Measurements from ENCODE around the gene C1orf105.

Gene C1orf105

DNA sequence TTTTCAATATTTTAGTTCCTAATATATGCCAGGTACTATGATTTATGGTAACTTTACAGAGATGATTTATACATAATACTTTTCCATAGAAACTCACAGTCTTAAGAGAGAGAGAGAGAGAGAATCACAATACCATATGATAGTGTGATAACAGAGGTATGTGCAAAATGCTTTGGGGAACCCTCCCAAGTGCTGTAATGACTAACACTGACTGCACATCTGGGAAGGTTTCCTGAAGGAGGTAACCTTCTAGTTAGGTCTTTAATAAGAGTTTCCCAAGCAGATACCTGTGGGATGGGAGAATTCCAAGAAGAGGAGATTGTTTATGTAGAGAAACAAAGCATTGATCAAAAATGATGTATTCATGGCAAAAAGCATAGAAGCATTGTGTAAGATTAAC lies 58.0 kb downstream of the C1orf105 start:
- H3K4me3 ChIP-seq (ENCODE audit: low read depth, low read length) = no peak overlapping the region
- no peak for DNase-seq (ENCODE audit: low read depth)
- TF ChIP-seq, protein P1, sequence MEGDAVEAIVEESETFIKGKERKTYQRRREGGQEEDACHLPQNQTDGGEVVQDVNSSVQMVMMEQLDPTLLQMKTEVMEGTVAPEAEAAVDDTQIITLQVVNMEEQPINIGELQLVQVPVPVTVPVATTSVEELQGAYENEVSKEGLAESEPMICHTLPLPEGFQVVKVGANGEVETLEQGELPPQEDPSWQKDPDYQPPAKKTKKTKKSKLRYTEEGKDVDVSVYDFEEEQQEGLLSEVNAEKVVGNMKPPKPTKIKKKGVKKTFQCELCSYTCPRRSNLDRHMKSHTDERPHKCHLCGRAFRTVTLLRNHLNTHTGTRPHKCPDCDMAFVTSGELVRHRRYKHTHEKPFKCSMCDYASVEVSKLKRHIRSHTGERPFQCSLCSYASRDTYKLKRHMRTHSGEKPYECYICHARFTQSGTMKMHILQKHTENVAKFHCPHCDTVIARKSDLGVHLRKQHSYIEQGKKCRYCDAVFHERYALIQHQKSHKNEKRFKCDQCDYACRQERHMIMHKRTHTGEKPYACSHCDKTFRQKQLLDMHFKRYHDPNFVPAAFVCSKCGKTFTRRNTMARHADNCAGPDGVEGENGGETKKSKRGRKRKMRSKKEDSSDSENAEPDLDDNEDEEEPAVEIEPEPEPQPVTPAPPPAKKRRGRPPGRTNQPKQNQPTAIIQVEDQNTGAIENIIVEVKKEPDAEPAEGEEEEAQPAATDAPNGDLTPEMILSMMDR (IDR thresholded peaks at IDR 0.05; ENCODE audit: control insufficient read depth, extremely low read depth, insufficient read depth) = no peak

DNA sequence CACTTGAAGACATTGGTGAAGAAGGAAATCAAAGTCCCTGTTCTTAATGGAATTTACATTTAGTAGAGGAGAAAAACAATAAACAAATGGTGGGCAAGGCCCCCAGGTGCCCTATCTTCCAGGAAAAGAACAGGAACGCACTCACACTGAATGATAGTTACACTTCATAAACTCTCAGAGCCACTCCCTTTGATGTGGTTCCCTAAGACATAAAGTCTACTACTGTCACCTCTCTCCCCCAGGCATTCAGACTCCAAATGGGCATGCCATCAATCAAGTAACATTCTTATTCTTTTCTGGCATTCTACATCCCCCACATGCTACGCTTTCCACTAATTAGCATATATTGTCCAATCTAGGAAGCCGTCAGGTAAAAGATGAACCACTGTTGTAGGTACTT lies 59.9 kb downstream of the C1orf105 start:
- TF ChIP-seq, protein P1 (IDR thresholded peaks at IDR 0.05; ENCODE audit: control insufficient read depth, extremely low read depth, insufficient read depth) = no peak
- H3K4me3 ChIP-seq (ENCODE audit: low read depth, low read length) = no peak overlapping the region
- DNase-seq (ENCODE audit: low read depth) = no peak

GRCh38 chr1:172482044-172482443 lies 61.6 kb downstream of the C1orf105 start:
- H3K4me3 ChIP-seq (ENCODE audit: low read depth, low read length) = no peak overlapping the region
- DNase-seq (ENCODE audit: low read depth) = no peak
- TF ChIP-seq, protein P1 (IDR thresholded peaks at IDR 0.05; ENCODE audit: control insufficient read depth, extremely low read depth, insufficient read depth) = no peak

DNA sequence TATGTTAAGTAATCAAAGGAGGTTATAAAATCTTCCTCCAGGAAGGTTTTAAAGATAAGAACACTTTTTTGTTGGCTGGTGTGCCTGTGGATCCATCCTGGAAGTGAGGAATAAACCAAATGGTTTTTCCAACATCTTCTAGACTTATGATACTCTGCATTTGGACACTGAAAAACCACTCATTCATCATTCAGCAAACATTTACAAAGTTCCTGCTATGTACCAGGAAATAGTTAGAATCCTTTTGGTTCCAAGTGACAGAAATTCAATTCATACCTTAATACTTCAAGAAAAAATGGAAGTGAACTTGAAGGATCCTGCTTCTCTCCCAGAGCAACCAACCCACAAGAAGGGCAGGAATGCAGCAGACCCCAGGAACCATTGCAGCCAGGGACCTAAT lies 63.0 kb downstream of the C1orf105 start:
- TF ChIP-seq, protein P1 (IDR thresholded peaks at IDR 0.05; ENCODE audit: control insufficient read depth, extremely low read depth, insufficient read depth) = no peak
- H3K4me3 ChIP-seq (ENCODE audit: low read depth, low read length) = no peak overlapping the region
- no peak for DNase-seq (ENCODE audit: low read depth)

GRCh38 chr1:172484252-172484651 lies 63.8 kb downstream of the C1orf105 start:
- peak; percentile 71 for DNase-seq (ENCODE audit: low read depth)
- TF ChIP-seq, protein P1 (IDR thresholded peaks at IDR 0.05; ENCODE audit: control insufficient read depth, extremely low read depth, insufficient read depth) = no peak
- no peak overlapping the region for H3K4me3 ChIP-seq (ENCODE audit: low read depth, low read length)

- TF ChIP-seq, protein P1 (IDR thresholded peaks at IDR 0.05; ENCODE audit: control insufficient read depth, extremely low read depth, insufficient read depth) = no peak
- DNase-seq (ENCODE audit: low read depth) = no peak
- no peak overlapping the region for H3K4me3 ChIP-seq (ENCODE audit: low read depth, low read length)
Observed at GRCh38 chr1:172485626-172486025, 65.1 kb downstream of the C1orf105 start.

- no peak overlapping the region for H3K4me3 ChIP-seq (ENCODE audit: low read depth, low read length)
- no peak for DNase-seq (ENCODE audit: low read depth)
- TF ChIP-seq, protein P1 (IDR thresholded peaks at IDR 0.05; ENCODE audit: control insufficient read depth, extremely low read depth, insufficient read depth) = no peak
Observed at GRCh38 chr1:172486805-172487454, 66.4 kb downstream of the C1orf105 start.

Data from LNCaP clone FGC (cell line).